ENCODE measurements around the gene OSBP2. TPM values are rescaled to one million over a fixed set of nuclear protein-coding genes. Genes with fewer than 3 reads are reported as not detected.

Gene OSBP2
- polyA plus RNA-seq, 1 donor (not counting 4 experiments of a cell fraction or from before 2014, with no cell fraction given), result 3.0 TPM

DNA sequence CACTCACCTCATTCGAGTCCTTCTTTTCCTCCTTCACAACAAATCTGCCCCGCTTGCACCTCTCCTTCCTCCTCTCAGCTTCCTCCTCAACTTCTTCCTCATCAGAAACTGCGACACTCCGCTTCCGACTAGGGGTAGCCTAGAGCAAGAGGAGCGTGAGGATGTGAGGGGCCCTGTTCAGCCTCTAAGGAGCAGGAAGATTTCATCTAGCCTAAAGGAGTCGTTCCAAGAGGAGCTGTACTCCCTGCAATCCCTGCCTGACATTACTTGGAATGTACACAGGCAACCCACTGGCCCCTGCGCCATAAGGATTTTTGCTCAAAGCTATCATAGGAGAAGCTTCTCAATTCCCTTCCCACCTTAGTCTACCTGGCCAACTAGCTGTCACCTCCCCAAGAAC, 239.4 kb downstream of the OSBP2 start:
- no peak overlapping the region for H3K27ac ChIP-seq (ENCODE audit: control insufficient read depth, insufficient read depth, low read length)
- H3K36me3 ChIP-seq (ENCODE audit: control insufficient read depth in 2 of 2, extremely low read depth in 1 of 2, insufficient read depth in 2 of 2, low read length in 2 of 2), result peaks cover 38 to 46% of the 10 kb centered on the region in 2 experiments

GRCh38 chr22:30940685-30941362, 246.2 kb downstream of the OSBP2 start:
- H3K36me3 ChIP-seq (ENCODE audit: control insufficient read depth in 2 of 2, extremely low read depth in 1 of 2, insufficient read depth in 2 of 2, low read length in 2 of 2), result peaks cover 41 to 56% of the 10 kb centered on the region in 2 experiments
- DNase-seq (ENCODE audit: low read depth, low spot score) (no peak), FAIRE-seq (no peak)
- dilution Hi-C loops (cut with MboI; ENCODE audit: extremely low pct_ligation_motif_present, low sequenced_read_pairs), result no loop called here
- no peak overlapping the region for H3K9ac ChIP-seq (ENCODE audit: control insufficient read depth, extremely low read depth, insufficient read depth, low read length)
- H4K20me1 ChIP-seq (ENCODE audit: control insufficient read depth, extremely low read depth, insufficient read depth, low read length), result no peaks in the 10 kb centered on the region
- no peaks in the 10 kb centered on the region for H3K9me3 ChIP-seq (ENCODE audit: control insufficient read depth, low read depth, low read length)
- no peaks in the 10 kb centered on the region for H3K79me2 ChIP-seq (ENCODE audit: control insufficient read depth, insufficient read depth, low read length)
- H3K4me1 ChIP-seq (ENCODE audit: control insufficient read depth, extremely low read depth, insufficient read depth, low read length), result peaks cover 9% of the 10 kb centered on the region
- H3K4me3 ChIP-seq (ENCODE audit: control insufficient read depth in 2 of 3, extremely low read depth in 1 of 3, insufficient read depth in 2 of 3, low read depth in 1 of 3, low read length in 3 of 3), result no peak overlapping the region
- H3K9me1 ChIP-seq (ENCODE audit: control insufficient read depth, extremely low read depth, insufficient read depth, low read length), result no peaks in the 10 kb centered on the region
- no peak overlapping the region for H2AFZ ChIP-seq (ENCODE audit: control insufficient read depth, low read length)
- H3K27ac ChIP-seq (ENCODE audit: control insufficient read depth, insufficient read depth, low read length), result no peak overlapping the region
- no peaks in the 10 kb centered on the region for H3K27me3 ChIP-seq (ENCODE audit: control insufficient read depth, extremely low read depth, insufficient read depth, low read length)
- H3K4me2 ChIP-seq (ENCODE audit: control insufficient read depth, extremely low read depth, insufficient read depth, low read depth, low read length), result no peak overlapping the region
- TF ChIP-seq EZH2 (IDR thresholded peaks at IDR 0.05; ENCODE audit: low read length), result no peak
- TF ChIP-seq, protein P1, sequence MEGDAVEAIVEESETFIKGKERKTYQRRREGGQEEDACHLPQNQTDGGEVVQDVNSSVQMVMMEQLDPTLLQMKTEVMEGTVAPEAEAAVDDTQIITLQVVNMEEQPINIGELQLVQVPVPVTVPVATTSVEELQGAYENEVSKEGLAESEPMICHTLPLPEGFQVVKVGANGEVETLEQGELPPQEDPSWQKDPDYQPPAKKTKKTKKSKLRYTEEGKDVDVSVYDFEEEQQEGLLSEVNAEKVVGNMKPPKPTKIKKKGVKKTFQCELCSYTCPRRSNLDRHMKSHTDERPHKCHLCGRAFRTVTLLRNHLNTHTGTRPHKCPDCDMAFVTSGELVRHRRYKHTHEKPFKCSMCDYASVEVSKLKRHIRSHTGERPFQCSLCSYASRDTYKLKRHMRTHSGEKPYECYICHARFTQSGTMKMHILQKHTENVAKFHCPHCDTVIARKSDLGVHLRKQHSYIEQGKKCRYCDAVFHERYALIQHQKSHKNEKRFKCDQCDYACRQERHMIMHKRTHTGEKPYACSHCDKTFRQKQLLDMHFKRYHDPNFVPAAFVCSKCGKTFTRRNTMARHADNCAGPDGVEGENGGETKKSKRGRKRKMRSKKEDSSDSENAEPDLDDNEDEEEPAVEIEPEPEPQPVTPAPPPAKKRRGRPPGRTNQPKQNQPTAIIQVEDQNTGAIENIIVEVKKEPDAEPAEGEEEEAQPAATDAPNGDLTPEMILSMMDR (optimal IDR thresholded peaks at IDR 0.05 in 1 of 3, IDR thresholded peaks at IDR 0.05 in 1 of 3, conservative IDR thresholded peaks at IDR 0.05 in 1 of 3; ENCODE audit: extremely low read depth in 1 of 3, insufficient read depth in 2 of 3, low read length in 3 of 3), result no peak

More for the DNA sequence above, 239.4 kb downstream of the OSBP2 start:
- Histone ChIP-seq H3K4me2 (ENCODE audit: control insufficient read depth, extremely low read depth, insufficient read depth, low read depth, low read length) (no peak overlapping the region), H3K9me1 (ENCODE audit: control insufficient read depth, extremely low read depth, insufficient read depth, low read length) (no peaks in the 10 kb centered on the region), H3K9me3 (ENCODE audit: control insufficient read depth, low read depth, low read length) (no peaks in the 10 kb centered on the region), H4K20me1 (ENCODE audit: control insufficient read depth, extremely low read depth, insufficient read depth, low read length) (no peaks in the 10 kb centered on the region), H2AFZ (ENCODE audit: control insufficient read depth, low read length) (no peak overlapping the region), H3K27me3 (ENCODE audit: control insufficient read depth, extremely low read depth, insufficient read depth, low read length) (no peaks in the 10 kb centered on the region), H3K4me3 (ENCODE audit: control insufficient read depth in 2 of 3, extremely low read depth in 1 of 3, insufficient read depth in 2 of 3, low read depth in 1 of 3, low read length in 3 of 3) (no peak overlapping the region), H3K9ac (ENCODE audit: control insufficient read depth, extremely low read depth, insufficient read depth, low read length) (no peak overlapping the region), H3K4me1 (ENCODE audit: control insufficient read depth, extremely low read depth, insufficient read depth, low read length) (no peaks in the 10 kb centered on the region), H3K79me2 (ENCODE audit: control insufficient read depth, insufficient read depth, low read length) (no peaks in the 10 kb centered on the region)
- dilution Hi-C loops (cut with MboI; ENCODE audit: extremely low pct_ligation_motif_present, low sequenced_read_pairs), result no loop called here
- FAIRE-seq (no peak), DNase-seq (ENCODE audit: low read depth, low spot score) (no peak)
- no peak for TF ChIP-seq EZH2 (IDR thresholded peaks at IDR 0.05; ENCODE audit: low read length)
- TF ChIP-seq, protein P1 (optimal IDR thresholded peaks at IDR 0.05 in 1 of 3, IDR thresholded peaks at IDR 0.05 in 1 of 3, conservative IDR thresholded peaks at IDR 0.05 in 1 of 3; ENCODE audit: extremely low read depth in 1 of 3, insufficient read depth in 2 of 3, low read length in 3 of 3), result no peak

All from keratinocyte (primary cell).